Stimulated activated CD4-positive, alpha-beta T cell treated with anti-CD3 and anti-CD28 coated beads, Interleukin-12 subunit alpha, Interleukin-12 subunit beta, amount 100 ng/mL, for 48 hours (primary cell): Measurements from ENCODE around the gene JARID2.
"Not testable (repeated sequence)": the region's sequence is repeated elsewhere in the genome, so short reads cannot be mapped to it uniquely, and the experiment has no call there.

Experiments used
- DNase-seq, 3 donors: peaks; one replicate each; pipeline ENCODE4 v3.0.0-alpha.2; 2020; ENCODE audit warnings: low read depth in 2 of 3, low spot score in 1 of 3

JARID2 gene

GRCh38 chr6:15305909-15306308, 60.0 kb downstream of the JARID2 start:
- no peak for DNase-seq

GRCh38 chr6:15308435-15309213, 62.8 kb downstream of the JARID2 start:
- no peak for DNase-seq

DNA sequence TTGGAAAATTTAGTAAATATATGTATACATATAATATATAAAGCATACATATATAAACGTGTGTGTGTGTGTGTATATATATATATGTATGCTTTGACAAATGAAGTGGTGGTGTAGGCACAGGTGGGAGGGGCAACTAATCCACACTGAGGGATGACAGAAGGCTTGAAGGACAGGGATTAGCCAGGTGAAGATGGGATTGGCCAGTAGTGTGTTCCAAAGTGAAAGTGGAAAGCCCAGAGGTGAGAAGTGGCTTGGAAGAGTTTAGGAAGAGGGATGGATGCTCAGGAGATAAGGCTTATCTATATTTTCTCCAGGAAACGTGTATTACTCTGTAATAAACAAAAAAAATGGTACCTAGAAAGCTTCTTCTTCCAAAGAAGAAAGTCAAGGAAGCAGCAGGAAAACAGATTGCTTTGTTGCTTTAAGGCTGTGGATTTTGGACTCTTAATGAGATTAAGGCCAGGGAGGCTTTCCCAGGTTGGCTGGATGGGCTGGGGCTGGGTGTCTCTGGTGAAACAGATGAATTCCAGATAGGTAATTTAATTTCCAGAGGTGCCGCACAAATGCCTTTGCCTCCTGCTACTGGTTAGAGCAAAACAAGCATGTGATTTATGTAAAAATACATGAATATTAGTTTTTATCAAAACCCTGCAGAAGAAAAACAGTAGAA, 63.9 kb downstream of the JARID2 start:
- no peak for DNase-seq

DNA sequence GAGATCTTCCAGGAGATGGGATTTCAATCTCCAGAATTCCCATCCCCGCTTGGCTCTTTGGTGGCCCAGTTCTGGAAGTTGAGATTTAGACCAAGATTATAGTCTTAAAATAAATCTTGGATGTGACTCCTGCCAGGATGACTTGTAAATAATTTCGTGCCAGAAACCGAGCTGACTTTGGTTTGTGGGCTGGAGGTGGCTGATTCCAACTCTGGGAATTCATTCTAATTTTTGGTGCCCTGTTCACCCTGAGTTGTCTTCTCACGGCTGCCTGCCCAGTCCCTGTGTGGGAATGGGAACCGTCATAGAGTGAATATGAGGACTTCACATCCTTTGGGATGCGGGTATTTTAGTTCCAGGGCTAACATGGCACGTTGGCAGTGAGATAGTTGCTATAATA, 64.8 kb downstream of the JARID2 start:
- no peak for DNase-seq

DNA sequence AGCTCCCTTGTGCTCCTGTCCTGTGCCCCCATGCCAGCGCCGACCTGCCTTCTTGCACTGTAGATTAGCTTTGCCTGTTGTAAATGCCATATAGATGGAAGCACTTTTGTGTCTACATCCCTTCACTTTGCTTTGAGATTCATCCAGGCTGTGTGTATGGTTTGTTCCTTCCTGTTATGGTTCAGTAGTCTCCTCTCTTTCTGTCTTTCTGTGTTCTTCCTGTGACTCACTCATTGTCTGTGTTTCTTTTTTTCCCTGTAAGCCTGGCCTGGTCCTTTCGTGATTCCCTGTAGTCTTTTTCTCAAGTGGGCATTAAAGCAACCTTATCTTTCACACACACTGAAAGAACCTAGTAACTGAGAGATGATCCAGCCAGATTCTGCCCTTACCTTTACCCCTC, 66.6 kb downstream of the JARID2 start:
- DNase-seq: no peak

- no peak for DNase-seq
Measured at GRCh38 chr6:15313367-15313766, 67.5 kb downstream of the JARID2 start.

- no peak for DNase-seq
Measured at GRCh38 chr6:15316754-15317153, 70.9 kb downstream of the JARID2 start.

GRCh38 chr6:15317251-15317650, 71.4 kb downstream of the JARID2 start:
- no peak for DNase-seq

- DNase-seq: no peak
Measured at GRCh38 chr6:15317934-15318902, 72.3 kb downstream of the JARID2 start.

- DNase-seq: no peak
Measured at GRCh38 chr6:15319677-15320076, 73.8 kb downstream of the JARID2 start.

DNA sequence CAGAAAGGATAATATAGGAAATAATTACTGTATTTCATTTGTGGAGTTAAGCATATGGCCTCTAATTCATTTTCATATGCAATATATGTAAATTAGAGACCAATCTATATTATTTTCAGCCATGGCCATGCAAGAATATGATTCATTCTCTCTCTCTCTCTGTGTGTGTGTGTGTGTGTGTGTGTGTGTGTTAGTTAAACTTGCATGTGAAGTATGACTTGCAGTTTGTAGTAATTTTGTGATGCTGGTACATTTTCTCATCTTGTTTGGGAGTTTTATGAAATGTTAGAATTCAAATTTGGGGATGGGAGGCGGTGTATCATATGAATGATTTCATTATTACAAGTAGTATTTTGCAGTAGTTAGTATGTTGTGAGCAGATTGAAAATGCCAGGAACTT, 74.8 kb downstream of the JARID2 start:
- no peak for DNase-seq

- DNase-seq: no peak
Measured at GRCh38 chr6:15322184-15322583, 76.3 kb downstream of the JARID2 start.

DNA sequence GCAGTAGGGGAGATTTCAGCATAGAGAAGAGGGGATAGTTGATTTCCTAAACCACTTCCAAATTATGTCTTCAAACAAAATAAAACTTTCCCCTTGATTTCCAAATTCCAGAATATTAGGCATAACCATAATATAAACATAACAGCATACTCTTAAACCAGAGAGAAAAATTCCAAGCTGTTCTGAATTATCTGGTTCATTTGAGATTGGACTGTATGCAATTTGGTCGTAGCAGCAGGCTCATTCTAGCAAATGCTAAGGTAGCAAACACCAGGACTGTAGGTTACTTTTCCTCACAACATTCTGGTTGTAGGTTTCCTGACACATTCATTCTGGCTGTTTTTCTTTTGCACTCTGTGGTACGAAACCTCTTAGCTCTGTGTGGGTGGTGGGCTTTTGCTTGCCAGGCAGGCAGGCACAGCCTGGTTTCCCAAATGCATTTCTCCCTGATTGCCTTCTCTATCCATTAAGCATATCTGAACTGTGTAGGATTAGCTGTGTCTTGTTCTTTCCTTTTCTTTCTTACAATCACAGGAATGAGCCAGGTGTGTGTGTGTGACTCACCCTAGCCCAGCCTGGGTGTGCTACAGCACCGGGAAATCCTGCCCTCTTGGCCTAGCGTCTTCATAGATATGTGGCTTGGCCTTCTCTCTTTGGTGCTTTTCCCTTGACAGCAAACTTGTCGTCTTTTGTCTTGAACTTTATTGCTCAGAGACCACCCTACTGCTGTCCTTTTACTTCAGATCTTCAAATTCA, 77.1 kb downstream of the JARID2 start:
- no peak for DNase-seq

DNA sequence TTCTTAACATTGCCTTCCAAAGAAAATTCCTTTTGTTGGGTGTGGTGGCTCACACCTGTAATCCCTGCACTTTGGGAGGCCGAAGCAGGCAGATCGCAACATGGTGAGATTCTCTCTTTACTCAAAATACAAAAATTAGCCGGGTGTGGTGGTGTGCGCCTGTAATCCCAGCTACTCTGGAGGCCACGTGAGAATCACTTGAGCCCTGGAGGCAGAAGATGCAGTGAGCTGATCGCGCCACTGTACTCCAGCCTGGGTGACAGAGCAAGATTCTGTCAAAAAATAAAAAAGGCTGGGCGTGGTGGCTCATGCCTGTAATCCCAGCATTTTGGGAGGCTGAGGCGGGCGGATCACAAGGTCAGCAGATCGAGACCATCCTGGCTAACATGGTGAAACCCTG, 77.7 kb downstream of the JARID2 start:
- not testable (repeated sequence) for DNase-seq

GRCh38 chr6:15324427-15324985, 78.6 kb downstream of the JARID2 start:
- DNase-seq: no peak

GRCh38 chr6:15325540-15325955, 79.7 kb downstream of the JARID2 start:
- no peak for DNase-seq

- no peak for DNase-seq
Measured at GRCh38 chr6:15326067-15326614, 80.3 kb downstream of the JARID2 start.

GRCh38 chr6:15327271-15327670, 81.4 kb downstream of the JARID2 start:
- peak in 2 of 3 donors; percentile 22 to 31 for DNase-seq

- DNase-seq: no peak
Measured at GRCh38 chr6:15329197-15329671, 83.4 kb downstream of the JARID2 start.
